Hematopoietic multipotent progenitor cell treated with erythropoietin and hydrocortisone succinate and interleukin-3 and kit ligand, for 6 days (in vitro differentiated cells): Measurements from ENCODE around the gene RREB1.
A peak's percentile ranks its signal among the peaks of the same experiment; 100 is the strongest.
"Not testable (repeated sequence)": the region's sequence is repeated elsewhere in the genome, so short reads cannot be mapped to it uniquely, and the experiment has no call there.

Experiments
- DNase-seq: peaks from one replicate; pipeline ENCODE4 v3.0.0-alpha.2; 2015

RREB1 gene

DNA sequence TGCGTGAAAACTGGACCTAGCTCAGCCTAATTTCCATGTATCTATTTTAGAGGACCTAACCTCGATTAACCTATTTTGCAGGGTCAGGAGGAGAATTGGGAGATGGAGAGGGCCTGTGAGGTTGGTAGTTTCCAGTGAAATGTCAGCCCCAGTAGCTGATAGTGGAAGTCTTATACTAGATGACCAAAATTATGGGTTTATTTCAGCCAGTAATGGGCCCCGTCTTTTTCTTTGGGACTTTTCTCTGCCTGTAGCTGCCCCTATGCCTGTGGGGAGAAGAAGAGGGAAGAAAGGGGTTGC, 37.8 kb downstream of the RREB1 start:
- DNase-seq, result no peak

DNA sequence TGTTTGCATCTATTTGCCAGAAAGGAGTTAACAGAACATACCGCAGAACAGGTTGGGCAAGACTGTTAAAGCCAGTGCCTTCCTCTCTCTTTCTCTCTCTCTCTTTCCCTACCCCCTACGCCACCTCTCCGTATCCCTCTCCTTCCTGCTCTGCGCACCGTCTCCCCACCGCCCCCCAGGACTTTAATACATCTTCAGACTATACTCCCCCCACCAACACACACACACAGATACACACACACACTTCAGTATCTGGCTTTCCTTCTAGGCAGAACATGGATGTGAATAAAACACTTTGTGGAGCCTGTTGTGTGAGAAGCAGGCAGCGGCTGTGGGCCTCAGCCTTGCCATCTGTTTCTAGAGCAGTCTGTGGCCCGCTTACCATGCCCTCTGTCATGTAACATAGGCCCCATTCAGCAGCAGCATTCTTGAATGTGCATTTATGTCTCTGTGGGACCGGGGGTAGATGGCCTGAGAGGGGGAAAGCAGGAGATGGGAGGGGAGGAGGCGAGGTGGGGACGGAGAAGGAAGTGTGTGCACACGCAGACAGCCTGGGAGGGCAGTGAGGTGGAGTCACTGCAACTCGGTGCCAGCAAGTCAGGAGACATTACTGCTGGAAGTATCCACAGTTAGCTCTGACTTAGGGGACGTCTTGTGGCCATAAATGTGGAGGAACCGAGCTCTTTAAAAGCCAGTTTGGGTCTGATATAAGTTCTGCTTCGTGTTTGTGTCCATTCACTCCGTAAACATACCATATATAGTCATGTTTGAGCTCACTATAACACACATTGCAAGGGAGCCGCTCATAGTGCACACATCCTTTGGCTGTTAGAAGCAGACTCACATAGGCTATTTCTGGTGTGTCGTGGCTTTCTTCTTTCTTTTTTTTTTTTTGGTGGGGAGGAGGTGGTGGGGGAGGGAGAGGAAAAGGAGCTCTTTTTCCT, 38.4 kb downstream of the RREB1 start:
- peak; percentile 88 for DNase-seq

DNA sequence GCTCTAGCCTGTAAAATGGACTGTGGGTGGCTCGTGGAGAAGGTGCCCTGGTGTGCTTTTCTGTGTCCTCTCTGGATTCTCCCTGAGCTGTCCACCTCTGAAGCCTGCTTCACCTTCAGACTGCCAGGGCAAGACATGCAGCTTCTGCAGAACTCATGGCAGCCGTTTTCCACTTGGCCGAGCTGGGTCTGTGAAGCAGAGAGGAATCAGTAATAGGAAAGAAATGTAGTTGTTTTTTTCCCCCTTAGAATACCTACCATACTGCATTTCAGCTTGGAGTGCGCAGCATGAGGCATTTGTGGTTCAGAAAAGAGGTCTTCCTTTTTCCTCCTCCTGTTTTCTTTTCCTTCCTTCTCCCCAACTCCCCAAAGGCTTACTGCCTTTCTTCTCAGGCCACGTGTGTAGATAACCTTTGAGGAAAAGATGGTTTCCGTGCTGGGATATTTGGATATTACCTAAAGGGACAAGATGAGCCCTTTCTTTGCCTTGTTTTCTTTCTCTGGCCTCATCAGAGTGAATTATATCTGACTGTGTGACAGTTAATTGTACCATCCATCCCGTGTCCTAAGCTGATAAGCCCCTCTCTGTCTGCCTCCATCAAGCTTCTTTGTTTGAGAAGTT, 39.4 kb downstream of the RREB1 start:
- peak; percentile 74 for DNase-seq

DNA sequence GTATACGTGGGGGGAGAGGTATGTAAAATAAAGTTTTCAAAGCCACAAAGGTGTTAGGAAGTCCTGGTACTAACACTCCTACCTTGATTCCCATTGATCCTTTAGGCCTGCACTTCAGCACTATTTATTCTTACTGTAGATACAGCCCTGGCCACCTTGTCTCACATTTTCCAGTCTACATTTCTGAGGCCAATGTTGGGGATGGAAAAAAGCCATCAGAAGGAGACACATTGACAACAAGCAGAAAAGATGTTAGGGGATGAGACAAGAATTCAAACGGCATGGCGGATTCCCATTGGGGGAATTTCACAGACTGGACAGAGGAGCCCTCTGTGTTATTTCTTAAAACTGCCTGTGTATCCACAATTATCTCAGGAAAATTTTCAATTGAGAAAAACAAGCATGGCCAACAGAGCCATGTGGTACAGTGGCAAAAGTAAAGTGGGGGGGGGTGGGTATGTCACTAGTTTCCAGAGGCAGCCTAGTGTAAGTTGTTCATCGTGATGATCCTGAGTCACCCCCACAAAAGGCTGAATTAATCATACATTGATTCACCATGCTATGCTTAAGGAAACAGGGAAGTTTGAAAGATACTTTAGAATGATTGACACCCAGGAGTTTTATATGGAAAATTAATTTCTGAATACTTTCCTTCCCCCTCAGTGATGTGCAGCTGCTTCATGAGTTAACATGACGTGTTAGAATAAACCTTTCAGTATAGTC, 40.5 kb downstream of the RREB1 start:
- no peak for DNase-seq

DNA sequence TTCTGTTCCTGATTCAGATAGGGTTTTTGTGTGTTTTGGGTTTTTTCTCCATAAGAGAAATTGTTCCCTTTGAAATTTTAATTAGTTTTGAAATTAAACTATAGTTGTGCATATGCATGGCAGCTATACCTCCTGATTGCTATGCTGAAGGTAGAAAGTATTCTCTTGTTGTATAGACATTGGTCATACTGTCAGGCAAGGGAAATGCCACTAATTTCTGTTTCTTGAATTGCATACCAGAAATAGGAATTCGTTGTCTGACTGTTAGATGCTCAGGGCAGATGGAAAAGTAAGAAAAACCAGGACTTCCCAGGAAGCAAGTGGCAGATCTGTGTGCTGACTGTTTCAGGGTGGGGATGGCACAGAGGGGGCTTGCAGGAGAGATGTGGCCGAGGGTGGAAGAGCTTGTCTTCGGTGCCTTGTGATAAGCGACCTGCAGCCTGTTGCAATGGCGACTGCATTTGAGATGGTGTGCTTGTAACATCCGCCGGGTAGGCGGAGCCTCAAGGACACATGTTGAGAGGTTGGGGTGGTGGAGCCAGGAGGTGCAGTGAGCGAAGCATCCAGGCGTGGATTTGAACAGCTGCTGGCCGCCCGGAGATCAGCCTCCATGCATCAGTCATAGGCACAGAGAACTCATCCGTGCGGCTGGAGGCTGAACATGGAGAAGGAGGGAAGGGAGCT, 42.8 kb downstream of the RREB1 start:
- DNase-seq, result peak; percentile 72

DNA sequence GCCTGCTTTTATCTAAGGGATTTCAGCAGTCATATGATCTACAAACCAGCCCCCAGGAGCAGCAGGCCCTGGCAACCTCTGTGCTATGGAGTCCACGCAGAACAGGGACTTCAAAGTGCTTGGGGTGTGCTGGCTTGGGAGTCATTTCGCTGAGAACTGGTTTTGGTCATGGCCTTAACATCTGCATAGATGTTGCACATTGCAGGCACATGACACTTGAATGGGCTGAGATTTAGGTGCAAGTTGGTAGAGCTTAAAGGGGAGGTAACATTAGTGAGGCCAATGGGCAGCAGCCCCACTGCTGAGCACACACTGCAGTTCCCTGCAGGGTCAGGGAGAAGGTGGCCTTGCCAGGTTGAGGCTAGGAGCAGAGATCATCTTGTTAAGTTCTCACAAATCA, 43.6 kb downstream of the RREB1 start:
- no peak for DNase-seq

DNA sequence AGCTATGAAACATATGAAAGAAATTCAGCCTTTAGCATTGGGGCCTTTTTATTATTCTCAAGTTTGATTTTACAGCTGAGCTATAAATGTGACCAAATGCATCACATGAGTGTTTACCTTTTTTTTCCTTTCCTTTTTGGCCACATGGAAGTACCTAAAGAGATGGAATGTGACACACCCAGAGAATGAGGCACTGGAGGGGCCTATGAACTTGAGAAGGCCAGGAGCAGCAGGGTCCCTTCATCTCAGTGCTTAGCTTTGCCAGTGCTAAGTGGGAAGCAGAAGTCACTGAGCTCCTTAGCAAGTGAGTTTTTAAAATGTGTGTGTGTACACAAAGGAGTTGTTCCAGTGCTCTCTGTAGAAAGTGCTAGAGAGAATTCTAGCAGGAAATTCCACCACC, 44.7 kb downstream of the RREB1 start:
- DNase-seq, result no peak

DNA sequence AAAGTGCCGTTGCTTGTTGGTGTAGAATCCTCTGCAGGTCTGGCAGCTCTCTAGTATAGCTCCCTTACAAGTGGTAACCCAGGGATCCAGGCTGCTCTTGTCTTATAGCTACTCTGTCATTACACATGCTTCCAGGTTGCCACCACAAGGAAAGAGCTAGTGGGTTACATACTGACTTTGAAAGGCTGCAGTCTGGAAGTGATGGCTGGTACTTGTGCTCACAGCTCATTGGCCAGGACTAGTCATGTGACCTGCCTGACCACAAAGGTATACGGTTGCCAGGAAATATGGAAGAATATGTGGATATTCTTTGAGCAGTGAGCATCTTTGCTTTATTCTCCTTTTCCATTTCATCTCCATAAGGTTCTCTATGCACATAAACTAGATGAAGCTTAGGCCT, 46.0 kb downstream of the RREB1 start:
- DNase-seq, result no peak

DNA sequence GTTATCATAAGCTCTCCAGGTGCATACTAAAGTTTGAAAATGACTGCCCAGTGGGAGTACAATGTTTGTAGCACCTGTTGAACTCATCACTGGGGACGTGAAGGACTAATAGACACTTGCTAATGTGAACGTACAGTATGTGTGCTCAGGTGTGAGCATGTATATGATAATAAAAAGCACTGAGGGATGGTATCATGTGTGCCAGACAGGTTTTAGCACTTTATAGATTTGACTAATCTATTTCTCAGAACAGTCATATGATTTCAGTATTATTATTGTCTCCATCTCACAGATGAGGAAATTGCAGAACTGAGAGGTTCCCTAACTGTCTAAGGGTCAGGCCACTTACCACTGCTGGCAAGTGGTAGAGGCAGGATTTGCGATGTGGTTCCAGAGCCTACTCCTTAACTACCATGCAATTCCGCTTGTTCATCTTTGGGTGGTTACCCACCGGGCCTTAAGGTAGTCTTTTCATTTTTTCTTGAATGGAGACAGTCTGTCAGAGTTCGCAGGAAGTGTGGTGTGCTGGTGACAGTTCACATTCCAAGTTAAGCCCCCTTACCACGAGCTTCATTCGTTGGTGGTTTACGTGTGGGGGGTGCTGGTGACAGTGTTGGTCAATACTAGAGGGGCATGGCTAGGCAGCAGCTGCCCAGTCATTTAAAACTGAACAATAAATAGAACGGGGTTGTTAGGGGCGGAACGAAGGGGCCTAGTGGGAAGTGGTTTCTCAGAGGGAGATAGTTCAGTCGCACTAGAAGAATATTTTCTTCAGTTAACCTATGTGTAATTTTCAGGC, 46.8 kb downstream of the RREB1 start:
- peak; percentile 75 for DNase-seq

DNA sequence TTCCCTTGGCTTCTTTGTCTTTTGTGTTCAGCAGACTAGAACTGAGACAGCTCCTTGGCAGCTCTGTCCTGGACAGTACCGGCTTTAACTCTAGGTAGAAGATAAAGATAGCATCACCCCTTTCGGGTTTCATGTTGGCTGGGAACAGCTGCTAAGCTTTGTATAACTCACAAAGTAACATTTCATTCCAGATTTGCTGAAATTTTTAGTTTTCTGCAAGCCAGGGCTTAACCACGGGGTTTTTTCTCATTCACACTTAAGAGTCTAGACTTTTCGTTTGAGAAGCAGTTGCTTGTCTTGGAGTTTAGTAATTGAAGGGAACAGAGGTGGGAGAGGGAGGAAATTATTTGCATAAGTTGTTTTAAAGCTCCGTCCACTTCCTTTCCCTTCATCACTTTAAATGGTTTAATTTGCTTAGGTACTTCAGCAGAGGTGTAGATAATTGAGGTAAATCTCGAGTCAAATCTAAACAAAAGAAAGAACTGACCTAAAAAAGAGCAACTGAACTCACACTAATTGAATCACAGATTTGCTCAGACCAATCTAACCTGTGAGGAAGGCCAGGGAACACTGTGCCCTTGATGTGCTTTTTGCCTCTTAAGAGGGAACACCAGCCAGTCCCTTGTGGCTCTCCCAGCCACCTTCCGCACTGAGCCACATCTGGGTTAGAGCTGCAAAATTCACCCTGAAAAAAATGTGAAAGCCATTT, 48.3 kb downstream of the RREB1 start:
- DNase-seq, result no peak

DNA sequence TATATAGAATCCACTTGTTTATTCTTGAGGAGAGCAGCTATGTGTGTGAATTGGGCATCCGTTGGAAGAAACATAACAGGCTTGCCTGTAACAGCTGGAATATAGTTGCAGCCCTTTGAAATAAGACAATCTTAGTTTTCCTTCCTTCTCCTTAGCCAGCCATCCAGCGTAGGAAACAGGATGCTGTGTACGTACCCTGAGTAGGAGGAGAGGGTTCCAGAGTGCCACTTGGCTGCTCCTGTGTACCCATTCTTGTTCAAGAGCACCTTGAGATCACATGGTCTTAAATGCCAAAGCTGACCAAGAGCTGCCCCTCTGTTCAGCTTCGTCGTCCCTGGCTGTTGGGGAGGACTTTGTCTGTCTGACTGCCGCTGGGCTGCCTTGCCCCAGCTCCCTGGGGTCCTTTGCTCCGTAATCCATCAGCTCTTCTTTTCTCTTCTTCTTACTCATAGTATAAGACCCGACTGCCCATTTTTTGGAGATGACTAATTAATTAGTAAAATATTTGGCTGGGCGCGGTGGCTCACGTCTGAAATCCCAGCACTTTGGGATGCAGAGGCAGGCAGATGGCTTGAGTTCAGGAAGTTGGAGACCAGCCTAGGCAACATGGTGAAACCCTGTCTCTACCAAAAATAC, 49.0 kb downstream of the RREB1 start:
- DNase-seq, result no peak

DNA sequence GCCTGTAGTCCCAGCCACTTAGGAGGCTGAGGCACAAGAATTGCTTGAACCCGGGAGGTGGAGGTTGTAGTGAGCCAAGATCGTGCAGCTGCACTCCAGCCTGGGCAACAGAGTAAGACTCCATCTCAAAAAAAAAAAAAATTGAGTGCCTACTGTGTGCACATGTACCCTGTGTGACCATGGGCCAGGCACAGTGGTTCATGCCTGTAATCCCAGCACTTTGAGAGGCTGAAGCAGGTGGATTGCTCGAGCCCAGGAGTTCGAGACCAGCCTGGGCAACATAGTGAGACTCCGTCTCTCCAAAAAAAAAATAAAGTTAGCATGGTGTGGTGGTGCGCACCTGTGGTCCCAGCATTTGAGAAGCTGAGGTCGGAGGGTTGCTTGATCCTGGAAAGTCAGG, 49.5 kb downstream of the RREB1 start:
- not testable (repeated sequence) for DNase-seq

DNA sequence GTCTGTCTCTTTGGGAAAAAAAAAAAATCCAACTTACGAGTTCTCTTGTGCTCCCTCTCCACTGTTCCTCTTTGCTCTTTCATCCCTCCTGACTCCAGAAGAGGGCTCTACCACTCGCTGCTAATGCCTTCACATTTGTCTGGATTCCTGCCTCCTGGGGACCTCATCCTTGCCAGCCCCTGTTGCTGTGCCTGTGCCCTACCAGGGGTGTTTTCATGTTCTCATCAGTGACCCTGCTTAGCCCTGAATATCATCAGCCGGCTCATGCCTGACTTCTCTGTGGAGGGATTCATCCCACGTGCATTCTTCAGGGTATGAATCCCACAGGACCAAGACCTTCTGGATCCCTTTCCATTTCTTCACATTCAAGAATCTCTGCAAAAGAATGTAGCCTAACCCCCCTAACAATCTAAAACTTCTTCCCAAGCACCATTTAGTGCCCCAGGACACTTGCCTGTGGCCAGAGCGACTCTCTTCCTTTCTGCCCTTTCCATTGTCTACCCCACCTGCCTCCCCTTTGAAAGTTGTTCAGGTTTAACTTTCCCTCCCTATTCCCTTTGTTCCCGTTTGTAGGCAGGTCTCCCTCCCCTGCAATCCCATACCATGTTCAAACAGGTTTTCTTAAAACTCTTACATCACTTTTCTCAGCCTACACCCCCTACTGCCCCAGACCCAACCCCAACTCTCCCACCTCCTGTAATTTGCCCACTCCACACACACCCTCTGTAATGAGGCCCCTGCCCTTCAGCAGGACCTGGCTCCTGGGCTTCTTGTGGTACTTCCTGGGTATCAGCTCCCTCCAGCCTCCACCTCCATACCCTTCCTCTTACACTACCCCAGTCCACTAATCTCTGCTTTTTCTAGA, 50.2 kb downstream of the RREB1 start:
- no peak for DNase-seq

DNA sequence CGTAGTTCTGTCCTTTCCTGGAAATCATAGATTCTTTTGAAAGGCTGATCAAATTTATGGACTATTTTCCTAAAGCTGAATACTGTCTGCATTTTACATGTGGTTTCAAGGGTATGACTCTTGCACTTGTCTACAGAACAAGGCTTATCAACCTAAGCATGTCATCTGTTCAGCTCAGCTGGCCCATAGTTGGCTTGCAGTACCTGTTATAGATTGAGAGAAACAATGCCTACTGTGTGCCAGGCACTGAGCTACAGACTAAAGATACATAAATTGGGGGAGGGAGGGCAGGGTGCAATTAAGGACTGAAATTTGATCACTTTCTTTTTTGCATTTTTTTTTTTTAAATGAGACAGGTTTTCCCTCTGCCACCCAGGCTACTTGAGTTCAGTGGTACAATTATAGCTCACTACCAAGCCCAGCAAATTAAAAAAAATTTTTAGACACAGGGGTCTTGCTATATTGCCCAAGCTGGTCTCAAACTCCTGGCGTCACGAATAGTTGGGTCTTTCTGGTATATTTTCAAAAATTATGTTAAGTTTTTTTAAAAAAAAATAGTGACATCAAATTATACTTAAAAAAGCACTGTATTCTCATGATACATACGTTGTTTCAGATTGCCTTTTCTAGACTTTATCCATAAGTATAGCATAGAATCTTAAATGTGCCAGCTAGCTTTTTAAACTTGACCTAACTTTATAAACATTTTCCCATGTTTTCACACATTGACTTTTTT, 52.2 kb downstream of the RREB1 start:
- peak; percentile 82 for DNase-seq

DNA sequence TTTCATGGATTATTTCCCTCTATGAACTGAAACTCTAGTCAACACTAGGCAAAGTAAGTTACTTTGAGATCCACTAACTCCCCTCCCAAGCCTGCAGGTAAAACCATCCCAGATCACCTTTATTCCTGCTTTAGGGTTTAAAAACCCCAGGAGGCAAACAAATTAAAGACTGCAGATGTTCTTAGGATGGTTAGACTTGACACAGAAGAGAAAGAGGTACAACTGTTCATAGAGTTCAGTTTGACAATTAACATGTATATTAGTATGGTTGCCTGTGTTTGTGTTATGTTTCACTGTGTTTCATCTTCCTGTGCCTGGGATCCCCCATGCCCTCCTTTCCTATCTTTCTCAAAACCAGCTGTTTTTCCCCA, 53.5 kb downstream of the RREB1 start:
- DNase-seq, result no peak

DNA sequence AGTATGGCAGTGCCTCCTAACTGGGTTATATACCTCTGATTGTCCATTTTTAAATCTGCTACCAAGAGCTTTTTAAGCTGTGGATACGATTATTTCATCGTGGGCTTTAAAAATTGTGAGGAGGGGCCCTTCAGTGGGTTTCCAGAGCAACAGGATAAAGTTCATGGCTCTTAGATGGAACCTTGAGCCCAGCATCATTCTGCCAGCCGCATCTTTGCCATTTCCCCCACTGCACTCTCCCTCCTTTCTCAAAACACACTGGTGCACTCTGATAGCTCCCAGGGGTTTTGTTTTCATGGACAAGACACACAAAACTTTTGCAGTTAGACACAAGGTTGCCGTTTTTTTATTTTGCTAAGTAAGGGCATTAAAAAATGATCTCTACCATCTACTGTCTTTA, 54.1 kb downstream of the RREB1 start:
- DNase-seq, result no peak

DNA sequence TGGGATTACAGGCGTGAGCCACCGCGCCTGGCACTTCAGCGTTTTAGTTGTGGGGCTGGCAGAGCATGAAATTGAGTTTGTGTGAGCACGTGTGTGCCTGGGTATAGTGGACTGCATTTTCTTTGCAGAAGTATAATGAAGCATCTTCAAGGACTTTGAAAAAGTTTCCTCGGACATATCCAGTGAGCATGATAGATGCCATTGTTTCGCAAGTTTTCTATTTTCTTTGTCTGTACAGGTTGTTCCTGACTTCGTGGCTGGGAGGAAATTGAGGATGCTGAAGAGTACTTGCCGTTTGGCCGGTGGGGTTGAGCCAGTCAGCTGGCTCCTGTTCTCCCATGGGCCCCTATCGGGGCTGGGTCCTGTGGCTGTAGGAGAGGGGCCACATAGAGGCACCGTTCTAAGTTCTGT, 55.9 kb downstream of the RREB1 start:
- DNase-seq, result no peak

DNA sequence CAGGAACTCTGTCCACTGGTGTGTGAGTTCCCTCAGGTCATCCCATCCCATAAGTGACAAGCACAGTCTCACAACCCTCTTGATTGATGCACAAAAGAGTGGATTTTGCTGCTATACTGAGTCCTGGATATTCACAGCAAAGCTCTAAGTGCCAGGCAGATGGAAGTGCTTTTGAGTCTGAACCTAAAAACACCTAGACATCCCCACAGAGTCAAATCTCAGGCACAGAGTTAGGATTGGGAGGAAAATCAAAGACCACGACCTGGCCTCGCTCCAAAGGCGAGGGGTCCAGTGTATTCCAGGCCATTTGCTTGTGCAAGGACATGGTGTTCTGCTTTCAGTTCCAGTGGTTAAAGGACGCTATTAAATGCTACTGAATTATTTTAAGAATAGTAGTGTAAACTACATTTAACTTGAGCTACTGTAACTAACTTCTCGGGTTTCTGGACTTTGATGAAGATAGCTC, 56.8 kb downstream of the RREB1 start:
- DNase-seq, result no peak
